Liver (tissue), 9 donors: ENCODE results near the gene PKMYT1. TPM values are rescaled to one million over a fixed set of nuclear protein-coding genes. Genes with fewer than 3 reads are reported as not detected.

ENCODE experiments used
- DNase-seq: peaks from one replicate; pipeline ENCODE4 v3.0.0-alpha.2; 2017; ENCODE audit warnings: low spot score
- H3K27ac ChIP-seq, 2 donors: one replicate each; pipeline ENCODE4 v1.7.0; 2013; ENCODE audit warnings: inconsistent platforms in 2 of 2, low read length in 2 of 2, control low read depth in 1 of 2, low read depth in 1 of 2, mild to moderate bottlenecking in 1 of 2
- H3K27me3 ChIP-seq, 4 donors: one replicate each; pipeline versions ENCODE4 v1.6.1 to v1.7.0; 2013; ENCODE audit warnings: low read length in 3 of 4, inconsistent platforms in 1 of 4, mild to moderate bottlenecking in 1 of 4, moderate library complexity in 1 of 4; ENCODE audit not compliant: control insufficient read depth in 4 of 4, insufficient read depth in 4 of 4
- H3K36me3 ChIP-seq, 4 donors: one replicate each; pipeline versions ENCODE4 v1.6.1 to v1.7.0; 2013; ENCODE audit warnings: low read length in 3 of 4, mild to moderate bottlenecking in 3 of 4, low read depth in 1 of 4, moderate library complexity in 1 of 4; ENCODE audit not compliant: control insufficient read depth in 4 of 4, insufficient read depth in 3 of 4
- H3K4me1 ChIP-seq, 4 donors: one replicate each; pipeline versions ENCODE4 v1.6.1 to v1.7.0; 2013; ENCODE audit warnings: low read length in 3 of 4, mild to moderate bottlenecking in 3 of 4, moderate library complexity in 1 of 4; ENCODE audit not compliant: control insufficient read depth in 4 of 4, insufficient read depth in 4 of 4
- H3K4me3 ChIP-seq, 3 donors: one replicate each; pipeline versions ENCODE4 v1.6.1 to v1.7.0; 2013; ENCODE audit warnings: low read length in 3 of 3, control low read depth in 1 of 3, low read depth in 1 of 3, mild to moderate bottlenecking in 1 of 3
- H3K9ac ChIP-seq, 2 donors: one replicate each; pipeline ENCODE4 v1.7.0; 2013; ENCODE audit warnings: low read length in 2 of 2, mild to moderate bottlenecking in 2 of 2, moderate library complexity in 2 of 2, control low read depth in 1 of 2, low read depth in 1 of 2
- H3K9me3 ChIP-seq, 4 donors: one replicate each; pipeline versions ENCODE4 v1.6.1 to v1.7.0; 2013; ENCODE audit warnings: low read length in 3 of 4; ENCODE audit not compliant: control insufficient read depth in 4 of 4
- ATF3 ChIP-seq: IDR thresholded peaks from 2 replicates; pipeline ENCODE4 v1.6.1; 2016; ENCODE audit warnings: antibody characterized with exemption
- CTCF ChIP-seq: fragments of 150-350 bp; IDR thresholded peaks from 2 replicates; pipeline ENCODE4 v1.5.1; 2017; ENCODE audit warnings: improper control_type of control experiment, low read depth, low read length; ENCODE audit not compliant: missing input control
- EGR1 ChIP-seq, 2 donors: IDR thresholded peaks; 2 replicates each; pipeline ENCODE4 v1.6.1; 2016 to 2018; ENCODE audit warnings: antibody characterized with exemption in 2 of 2, low read depth in 2 of 2
- FOXA1 ChIP-seq: IDR thresholded peaks from 2 replicates; pipeline ENCODE4 v1.6.1; 2016; ENCODE audit warnings: antibody characterized with exemption
- FOXA2 ChIP-seq: IDR thresholded peaks from 2 replicates; pipeline ENCODE4 v1.6.1; 2016; ENCODE audit warnings: antibody characterized with exemption
- GABPA ChIP-seq, 2 donors: IDR thresholded peaks in 1 of 2; conservative IDR thresholded peaks in 1 of 2; 2 replicates each; pipeline ENCODE4 v1.6.1; 2016; ENCODE audit warnings: antibody characterized with exemption in 2 of 2, mild to moderate bottlenecking in 1 of 2, moderate library complexity in 1 of 2
- HNF4A ChIP-seq, 2 donors: conservative IDR thresholded peaks; 2 replicates each; pipeline ENCODE4 v1.6.1; 2016; ENCODE audit warnings: antibody characterized with exemption in 2 of 2, mild to moderate bottlenecking in 2 of 2
- HNF4G ChIP-seq: IDR thresholded peaks from 2 replicates; pipeline ENCODE4 v1.6.1; 2016; ENCODE audit warnings: antibody characterized with exemption
- JUND ChIP-seq, 2 donors: IDR thresholded peaks; 2 replicates each; pipeline ENCODE4 v1.6.1; 2016; ENCODE audit warnings: antibody characterized with exemption in 2 of 2
- MAX ChIP-seq: IDR thresholded peaks from 2 replicates; pipeline ENCODE4 v1.6.1; 2016; ENCODE audit warnings: antibody characterized with exemption
- NR2F2 ChIP-seq: IDR thresholded peaks from 2 replicates; pipeline ENCODE4 v1.6.1; 2016; ENCODE audit warnings: antibody characterized with exemption
- RAD21 ChIP-seq, 2 donors: IDR thresholded peaks; 2 replicates each; pipeline ENCODE4 v1.6.1; 2016; ENCODE audit warnings: antibody characterized with exemption in 2 of 2, mild to moderate bottlenecking in 2 of 2
- RXRA ChIP-seq, 2 donors: IDR thresholded peaks; 2 replicates each; pipeline ENCODE4 v1.6.1; 2017 to 2018; ENCODE audit warnings: antibody characterized with exemption in 2 of 2, mild to moderate bottlenecking in 1 of 2
- SP1 ChIP-seq: IDR thresholded peaks from 2 replicates; pipeline ENCODE4 v1.6.1; 2018; ENCODE audit warnings: antibody characterized with exemption, mild to moderate bottlenecking
- TAF1 ChIP-seq: conservative IDR thresholded peaks from 2 replicates; pipeline ENCODE4 v1.6.1; 2016; ENCODE audit warnings: antibody characterized with exemption, mild to moderate bottlenecking
- YY1 ChIP-seq: IDR thresholded peaks from 2 replicates; pipeline ENCODE4 v1.6.1; 2016; ENCODE audit warnings: antibody characterized with exemption, mild to moderate bottlenecking
- ZBTB33 ChIP-seq: IDR thresholded peaks from 2 replicates; pipeline ENCODE4 v1.6.1; 2016; ENCODE audit warnings: antibody characterized with exemption
- WGBS: extraction: QIAGEN DNeasy Blood & Tissue Kit; methylation state at CpG from one replicate; pipeline ENCODE4 v1.1.7; 2013; 5-methylcytosine and 5-hydroxymethylcytosine counted together
- polyA plus RNA-seq, 2 donors: library from polyadenylated mRNA; stranded (reverse) in 1 of 2; unstranded in 1 of 2; fragments of 200-250 nt in 1 of 2; fragments of >200 nt in 1 of 2; fragmentation: Nextera tagmentation in 1 of 2; extraction: Ambion mirVana in 1 of 2; gene quantifications; one replicate each; pipeline versions ENCODE4 v1.2.1 to v1.2.3, GENCODE V29; 2013 to 2015
- total RNA-seq, 2 donors: library from RNA; depleted of rRNA; stranded (reverse); fragments of >200 nt; gene quantifications; one replicate each; pipeline ENCODE4 v1.2.3, GENCODE V29; 2014
- TF ChIP-seq, protein P1 (sequence below): IDR thresholded peaks from 2 replicates; pipeline ENCODE4 v1.6.1; 2016; ENCODE audit warnings: antibody characterized with exemption, mild to moderate bottlenecking
- donor health status: healthy.
- donor health status: healthy.
- donor health status: healthy.
- donor health status: healthy.
- donor health status: healthy.

PKMYT1 gene
- total and polyA plus RNA-seq, 4 donors, result 0.50 to 15.8 (median 2.6) TPM

GRCh38 chr16:3007957-3008689 lies 27.9 kb upstream of the PKMYT1 start:
- no peaks in the 10 kb centered on the region for H3K27me3 ChIP-seq
- H3K4me3 ChIP-seq, result no peak overlapping the region
- 52% methylated on average over 17 of the region's 17 CpGs for WGBS
- H3K9ac ChIP-seq, result no peak overlapping the region
- H3K36me3 ChIP-seq, result no peaks in the 10 kb centered on the region
- TF ChIP-seq YY1, result no peak
- no peak for TF ChIP-seq HNF4A (conservative IDR thresholded peaks at IDR 0.05)
- peak overlapping the region; percentile 78 to 90 for H3K27ac ChIP-seq
- peaks cover 17 to 43% (median 30%) of the 10 kb centered on the region in 4 donors for H3K4me1 ChIP-seq
- no peaks in the 10 kb centered on the region for H3K9me3 ChIP-seq
- no peak for DNase-seq

- H3K9me3 ChIP-seq, result no peaks in the 10 kb centered on the region
- peaks cover 15 to 38% (median 26%) of the 10 kb centered on the region in 4 donors for H3K4me1 ChIP-seq
- H3K36me3 ChIP-seq, result no peaks in the 10 kb centered on the region
- peak overlapping the region; percentile 78 to 90 for H3K27ac ChIP-seq
- 31% methylated on average over 13 of the region's 13 CpGs for WGBS
- H3K27me3 ChIP-seq, result no peaks in the 10 kb centered on the region
- H3K4me3 ChIP-seq, result no peak overlapping the region
- TF ChIP-seq JUND (IDR thresholded peaks at IDR 0.05) (peak in 1 of 2 donors; percentile 34), TAF1 (no peak), NR2F2 (no peak), FOXA1 (no peak), EGR1 (IDR thresholded peaks at IDR 0.05; ENCODE audit: low read depth in 2 of 2) (peak in 1 of 2 donors; percentile 15), GABPA (IDR thresholded peaks at IDR 0.05 in 1 of 2, conservative IDR thresholded peaks at IDR 0.05 in 1 of 2) (peak in 1 of 2 donors; percentile 21), HNF4G (peak; percentile 55), CTCF (no peak), RAD21 (IDR thresholded peaks at IDR 0.05) (peak in 1 of 2 donors; percentile 8), SP1 (peak; percentile 87), RXRA (IDR thresholded peaks at IDR 0.05) (peak; percentile 58 to 70), MAX (peak; percentile 61), ZBTB33 (no peak), FOXA2 (no peak), YY1 (peak; percentile 51), HNF4A (conservative IDR thresholded peaks at IDR 0.05) (peak; percentile 87 to 92), ATF3 (no peak)
- TF ChIP-seq, protein P1, sequence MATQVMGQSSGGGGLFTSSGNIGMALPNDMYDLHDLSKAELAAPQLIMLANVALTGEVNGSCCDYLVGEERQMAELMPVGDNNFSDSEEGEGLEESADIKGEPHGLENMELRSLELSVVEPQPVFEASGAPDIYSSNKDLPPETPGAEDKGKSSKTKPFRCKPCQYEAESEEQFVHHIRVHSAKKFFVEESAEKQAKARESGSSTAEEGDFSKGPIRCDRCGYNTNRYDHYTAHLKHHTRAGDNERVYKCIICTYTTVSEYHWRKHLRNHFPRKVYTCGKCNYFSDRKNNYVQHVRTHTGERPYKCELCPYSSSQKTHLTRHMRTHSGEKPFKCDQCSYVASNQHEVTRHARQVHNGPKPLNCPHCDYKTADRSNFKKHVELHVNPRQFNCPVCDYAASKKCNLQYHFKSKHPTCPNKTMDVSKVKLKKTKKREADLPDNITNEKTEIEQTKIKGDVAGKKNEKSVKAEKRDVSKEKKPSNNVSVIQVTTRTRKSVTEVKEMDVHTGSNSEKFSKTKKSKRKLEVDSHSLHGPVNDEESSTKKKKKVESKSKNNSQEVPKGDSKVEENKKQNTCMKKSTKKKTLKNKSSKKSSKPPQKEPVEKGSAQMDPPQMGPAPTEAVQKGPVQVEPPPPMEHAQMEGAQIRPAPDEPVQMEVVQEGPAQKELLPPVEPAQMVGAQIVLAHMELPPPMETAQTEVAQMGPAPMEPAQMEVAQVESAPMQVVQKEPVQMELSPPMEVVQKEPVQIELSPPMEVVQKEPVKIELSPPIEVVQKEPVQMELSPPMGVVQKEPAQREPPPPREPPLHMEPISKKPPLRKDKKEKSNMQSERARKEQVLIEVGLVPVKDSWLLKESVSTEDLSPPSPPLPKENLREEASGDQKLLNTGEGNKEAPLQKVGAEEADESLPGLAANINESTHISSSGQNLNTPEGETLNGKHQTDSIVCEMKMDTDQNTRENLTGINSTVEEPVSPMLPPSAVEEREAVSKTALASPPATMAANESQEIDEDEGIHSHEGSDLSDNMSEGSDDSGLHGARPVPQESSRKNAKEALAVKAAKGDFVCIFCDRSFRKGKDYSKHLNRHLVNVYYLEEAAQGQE, result peak; percentile 57
- no peak for DNase-seq
- H3K9ac ChIP-seq, result peak overlapping the region in 1 of 2 donors; percentile 37
Measured at GRCh38 chr16:3007059-3007956, 27.1 kb upstream of the PKMYT1 start.
